ENCODE data around the gene PDZRN4. TPM values are rescaled to one million over a fixed set of nuclear protein-coding genes. Genes with fewer than 3 reads are reported as not detected.

PDZRN4 gene
- total and polyA plus RNA-seq, 2 experiments from 2014 or later = 0.90 TPM; not detected in 1

DNA sequence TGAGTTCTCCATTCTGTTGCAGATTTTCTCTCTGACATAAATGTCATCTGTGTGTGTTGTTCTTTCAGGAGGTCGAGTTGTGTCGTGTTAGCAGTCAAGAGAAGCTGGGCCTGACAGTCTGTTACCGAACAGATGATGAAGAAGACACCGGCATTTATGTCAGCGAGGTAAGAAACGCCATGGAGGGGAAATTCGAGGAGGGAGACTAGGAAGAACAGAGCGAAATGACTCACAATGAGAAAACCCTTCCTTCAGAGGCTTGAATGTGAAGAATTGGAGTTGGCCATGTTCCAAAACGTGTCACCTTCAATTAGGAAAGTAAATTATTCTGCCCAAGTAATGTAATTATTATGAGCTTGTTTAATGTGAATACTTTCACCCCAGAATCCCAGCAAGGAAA lies 364.5 kb downstream of the PDZRN4 start:
- no peaks in the 10 kb centered on the region for H3F3A ChIP-seq (replicated peaks; ENCODE audit: low read depth)
- Mint-ChIP-seq H3K27ac (no peak overlapping the region), H3K27me3 (ENCODE audit: insufficient read depth, low read depth, poor library complexity) (no peaks in the 10 kb centered on the region), H3K9me3 (no peaks in the 10 kb centered on the region), H3K4me1 (peaks cover 8% of the 10 kb centered on the region), H3K4me3 (no peak overlapping the region), H3K36me3 (ENCODE audit: low read depth) (no peaks in the 10 kb centered on the region)
- no peak for TF ChIP-seq REST (IDR thresholded peaks at IDR 0.05; ENCODE audit: unreplicated experiment)
- TF ChIP-seq CTCF (conservative IDR thresholded peaks at IDR 0.05; ENCODE audit: low read depth in 2 of 2) = no peak
- no peak for TF ChIP-seq EZH2phosphoT487 (IDR thresholded peaks at IDR 0.05; ENCODE audit: unreplicated experiment)
- no peak for TF ChIP-seq NANOG (IDR thresholded peaks at IDR 0.05; ENCODE audit: borderline replicate concordance)
- TF ChIP-seq, protein P1, sequence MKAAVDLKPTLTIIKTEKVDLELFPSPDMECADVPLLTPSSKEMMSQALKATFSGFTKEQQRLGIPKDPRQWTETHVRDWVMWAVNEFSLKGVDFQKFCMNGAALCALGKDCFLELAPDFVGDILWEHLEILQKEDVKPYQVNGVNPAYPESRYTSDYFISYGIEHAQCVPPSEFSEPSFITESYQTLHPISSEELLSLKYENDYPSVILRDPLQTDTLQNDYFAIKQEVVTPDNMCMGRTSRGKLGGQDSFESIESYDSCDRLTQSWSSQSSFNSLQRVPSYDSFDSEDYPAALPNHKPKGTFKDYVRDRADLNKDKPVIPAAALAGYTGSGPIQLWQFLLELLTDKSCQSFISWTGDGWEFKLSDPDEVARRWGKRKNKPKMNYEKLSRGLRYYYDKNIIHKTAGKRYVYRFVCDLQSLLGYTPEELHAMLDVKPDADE (IDR thresholded peaks at IDR 0.05) = no peak
- TF ChIP-seq CREB1 (CRISPR knock-in tag; IDR thresholded peaks at IDR 0.05; ENCODE audit: low read depth) = no peak
- TF ChIP-seq ZNF331 (CRISPR knock-in tag; IDR thresholded peaks at IDR 0.05; ENCODE audit: low read depth) = no peak
- TF ChIP-seq JUNB (IDR thresholded peaks at IDR 0.05; ENCODE audit: unreplicated experiment) = no peak
- TF ChIP-seq STAT1 (IDR thresholded peaks at IDR 0.05; ENCODE audit: unreplicated experiment) = no peak
- TF ChIP-seq ZNF462 (CRISPR knock-in tag; IDR thresholded peaks at IDR 0.05) = no peak
- TF ChIP-seq ZNF114 (CRISPR knock-in tag; IDR thresholded peaks at IDR 0.05) = no peak
- TF ChIP-seq POLR2AphosphoS5 (IDR thresholded peaks at IDR 0.05; ENCODE audit: low read depth) = no peak
- TF ChIP-seq EZH2 (IDR thresholded peaks at IDR 0.05; ENCODE audit: low read depth, unreplicated experiment) = no peak
- H3K27me3 ChIP-seq (ENCODE audit: insufficient read depth) = no peaks in the 10 kb centered on the region
- no peak overlapping the region for H3K4me3 ChIP-seq
- ATAC-seq (no peak), DNase-seq (ENCODE audit: low spot score) (no peak)
- no peak overlapping the region for H3K27ac ChIP-seq (ENCODE audit: low read depth)
- H3K9me2 ChIP-seq (ENCODE audit: insufficient read depth) = no peaks in the 10 kb centered on the region
- no peaks in the 10 kb centered on the region for H3K79me2 ChIP-seq (replicated peaks; ENCODE audit: insufficient read depth)
- H3K4me1 ChIP-seq (ENCODE audit: insufficient read depth) = 0 out of 2 replicates have a peak, but pooled peaks cover 3% of the 10 kb centered on the region
- no peaks in the 10 kb centered on the region for H4K20me1 ChIP-seq (replicated peaks; ENCODE audit: insufficient read depth)
- no peak overlapping the region for H2AFZ ChIP-seq
- H3K4me2 ChIP-seq = no peak overlapping the region
- no peaks in the 10 kb centered on the region for H3K36me3 ChIP-seq (ENCODE audit: insufficient read depth)
